Esophagus squamous epithelium (tissue), 5 donors: ENCODE results near the gene FNDC3B. TPM values are rescaled to one million over a fixed set of nuclear protein-coding genes. Genes with fewer than 3 reads are reported as not detected.

Source experiments
- DNase-seq: peaks from one replicate; lab custom pipeline; 2025; lab: John Stamatoyannopoulos, UW
- H3K27ac ChIP-seq, 4 donors: fragments of 200-600 bp; sonication (generic); one replicate each; pipeline ENCODE4 v1.5.1; 2016 to 2019; ENCODE audit warnings: mild to moderate bottlenecking in 1 of 4
- H3K27me3 ChIP-seq, 4 donors: fragments of 200-600 bp; sonication (generic); 1 replicate in 3 of 4; 2 replicates in 1 of 4; pipeline versions ENCODE4 v1.5.1 to v1.6.0; 2017 to 2021; ENCODE audit warnings: antibody characterized with exemption in 1 of 4
- H3K36me3 ChIP-seq, 3 donors: fragments of 200-600 bp; sonication (generic); one replicate each; pipeline ENCODE4 v1.5.1; 2016 to 2019
- H3K4me1 ChIP-seq, 3 donors: fragments of 200-600 bp; sonication (generic); one replicate each; pipeline ENCODE4 v1.5.1; 2017 to 2019
- H3K4me3 ChIP-seq, 4 donors: fragments of 200-600 bp; sonication (generic); 1 replicate in 3 of 4; 2 replicates in 1 of 4; pipeline ENCODE4 v1.5.1; 2016 to 2019; ENCODE audit warnings: mild to moderate bottlenecking in 2 of 4, moderate library complexity in 1 of 4
- H3K9me3 ChIP-seq, 3 donors: fragments of 200-600 bp; sonication (generic); one replicate each; pipeline ENCODE4 v1.5.1; 2016 to 2019
- POLR2A ChIP-seq, 4 donors: fragments of 450-650 bp; IDR thresholded peaks; one replicate each; pipeline ENCODE4 v1.6.1; 2017; ENCODE audit warnings: antibody characterized with exemption in 4 of 4, mild to moderate bottlenecking in 4 of 4, moderate library complexity in 3 of 4
- WGBS, 2 donors: methylation state at CpG; one replicate each; pipeline ENCODE4 v1.1.5; 2018; 5-methylcytosine and 5-hydroxymethylcytosine counted together
- intact Hi-C: fragments of 100-400 bp; cut with DNase I; formaldehyde crosslinking; loops from one replicate; pipeline ENCODE4 v1.15.0; 2022
- total RNA-seq, 4 donors: library from RNA; depleted of rRNA; stranded (reverse); fragments of >200 nt; gene quantifications; one replicate each; pipeline ENCODE4 v1.1.0, GENCODE V29; 2016
- TF ChIP-seq, protein P1 (sequence below), 6 experiments: fragments of 450-650 bp in 4 of 6; fragments of 200-600 bp in 2 of 6; sonication (generic) in 2 of 6; IDR thresholded peaks; one replicate each; pipeline ENCODE4 v1.5.1; 2016 to 2019; ENCODE audit warnings: antibody characterized with exemption in 6 of 6, mild to moderate bottlenecking in 4 of 6, moderate library complexity in 4 of 6
- donor health status: DM: yes; HTN: yes; CAD: no.

The FNDC3B gene
- total RNA-seq, 4 donors from 2014 or later, result 7.7 to 44.3 (median 20.4) TPM

- Histone ChIP-seq H3K27me3 (no peaks in the 10 kb centered on the region), H3K9me3 (no peaks in the 10 kb centered on the region), H3K36me3 (no peaks in the 10 kb centered on the region), H3K4me3 (no peak overlapping the region), H3K27ac (peak overlapping the region in 2 of 4 donors; percentile 2 to 47), H3K4me1 (peaks cover 0 to 37% (median 13%) of the 10 kb centered on the region in 3 donors)
- TF ChIP-seq, protein P1, sequence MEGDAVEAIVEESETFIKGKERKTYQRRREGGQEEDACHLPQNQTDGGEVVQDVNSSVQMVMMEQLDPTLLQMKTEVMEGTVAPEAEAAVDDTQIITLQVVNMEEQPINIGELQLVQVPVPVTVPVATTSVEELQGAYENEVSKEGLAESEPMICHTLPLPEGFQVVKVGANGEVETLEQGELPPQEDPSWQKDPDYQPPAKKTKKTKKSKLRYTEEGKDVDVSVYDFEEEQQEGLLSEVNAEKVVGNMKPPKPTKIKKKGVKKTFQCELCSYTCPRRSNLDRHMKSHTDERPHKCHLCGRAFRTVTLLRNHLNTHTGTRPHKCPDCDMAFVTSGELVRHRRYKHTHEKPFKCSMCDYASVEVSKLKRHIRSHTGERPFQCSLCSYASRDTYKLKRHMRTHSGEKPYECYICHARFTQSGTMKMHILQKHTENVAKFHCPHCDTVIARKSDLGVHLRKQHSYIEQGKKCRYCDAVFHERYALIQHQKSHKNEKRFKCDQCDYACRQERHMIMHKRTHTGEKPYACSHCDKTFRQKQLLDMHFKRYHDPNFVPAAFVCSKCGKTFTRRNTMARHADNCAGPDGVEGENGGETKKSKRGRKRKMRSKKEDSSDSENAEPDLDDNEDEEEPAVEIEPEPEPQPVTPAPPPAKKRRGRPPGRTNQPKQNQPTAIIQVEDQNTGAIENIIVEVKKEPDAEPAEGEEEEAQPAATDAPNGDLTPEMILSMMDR (IDR thresholded peaks at IDR 0.05), result peak in 1 of 6 experiments; percentile 8
- TF ChIP-seq POLR2A (IDR thresholded peaks at IDR 0.05), result no peak
- DNase-seq, result no peak
- 89 to 94% methylated on average over 7 of the region's 7 CpGs for WGBS, 2 donors
- intact Hi-C loops, result no loop called here
These were observed 55.5 kb downstream of the FNDC3B start for GRCh38 chr3:172094621-172095557.

DNA sequence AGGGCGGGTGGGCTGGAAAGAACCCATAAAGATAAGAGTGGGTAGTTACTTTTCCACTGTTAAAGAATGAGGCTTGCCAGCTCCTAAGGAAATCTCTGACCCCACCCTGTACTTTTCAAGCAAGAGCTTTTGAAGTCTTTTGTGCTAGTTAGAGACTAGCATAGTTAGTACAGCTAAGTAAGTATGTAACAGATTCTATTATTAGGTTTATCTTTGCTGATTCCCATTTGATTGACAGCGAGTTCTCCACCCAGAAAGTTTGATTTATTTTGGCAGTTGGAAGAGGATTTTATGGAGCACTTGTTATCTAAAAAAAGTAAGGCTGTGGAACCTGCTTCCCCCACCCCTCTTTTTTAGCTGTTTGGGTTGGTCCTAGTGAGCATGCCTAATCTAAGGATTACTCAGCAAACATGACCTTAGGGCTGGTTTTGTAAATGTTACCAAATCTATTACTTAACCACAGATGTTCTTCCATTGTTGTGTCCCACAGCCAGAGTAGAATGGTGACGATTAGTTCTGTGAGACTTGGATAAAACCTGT is 57.6 kb downstream of the FNDC3B start:
- H3K27ac ChIP-seq, result peak overlapping the region in 2 of 4 donors; percentile 10 to 11

DNA sequence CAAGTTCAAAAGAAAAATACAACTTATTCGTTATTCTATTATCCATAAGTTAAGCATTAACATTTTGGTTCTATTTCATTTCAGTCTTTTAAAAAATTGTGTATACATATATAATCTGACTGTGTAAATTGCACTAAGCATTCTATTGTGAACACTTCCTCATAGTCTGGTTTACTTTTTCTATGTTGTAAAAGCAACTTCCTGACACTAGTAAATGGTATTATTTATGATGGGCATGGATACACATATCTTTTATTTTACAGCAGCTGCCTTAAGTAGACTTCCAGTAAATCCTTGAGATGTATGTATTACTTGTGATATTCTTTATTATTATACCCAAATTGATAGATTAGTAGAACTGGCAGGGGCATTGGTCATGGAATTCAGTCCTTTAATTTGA is 58.2 kb downstream of the FNDC3B start:
- H3K9me3 ChIP-seq, result no peaks in the 10 kb centered on the region
- 56 to 74% methylated on average over 1 of the region's 1 CpG for WGBS, 2 donors
- no peak for TF ChIP-seq POLR2A (IDR thresholded peaks at IDR 0.05)
- TF ChIP-seq, protein P1 (IDR thresholded peaks at IDR 0.05), result no peak
- H3K27ac ChIP-seq, result no peak overlapping the region
- no peak for DNase-seq
- no peak overlapping the region for H3K4me3 ChIP-seq
- intact Hi-C loops, result no loop called here
- H3K36me3 ChIP-seq, result no peaks in the 10 kb centered on the region
- H3K4me1 ChIP-seq, result peaks cover 0 to 43% (median 16%) of the 10 kb centered on the region in 3 donors
- H3K27me3 ChIP-seq, result no peaks in the 10 kb centered on the region

More for the DNA sequence above, 57.6 kb downstream of the FNDC3B start:
- Histone ChIP-seq H3K9me3 (no peaks in the 10 kb centered on the region), H3K4me3 (no peak overlapping the region), H3K36me3 (no peaks in the 10 kb centered on the region), H3K4me1 (peaks cover 0 to 37% (median 13%) of the 10 kb centered on the region in 3 donors), H3K27me3 (no peaks in the 10 kb centered on the region)
- TF ChIP-seq POLR2A (IDR thresholded peaks at IDR 0.05), result no peak
- TF ChIP-seq, protein P1 (IDR thresholded peaks at IDR 0.05), result no peak
- intact Hi-C loops, result no loop called here
- no peak for DNase-seq
- WGBS, 2 donors, result 42 to 54% methylated on average over 3 of the region's 3 CpGs

DNA sequence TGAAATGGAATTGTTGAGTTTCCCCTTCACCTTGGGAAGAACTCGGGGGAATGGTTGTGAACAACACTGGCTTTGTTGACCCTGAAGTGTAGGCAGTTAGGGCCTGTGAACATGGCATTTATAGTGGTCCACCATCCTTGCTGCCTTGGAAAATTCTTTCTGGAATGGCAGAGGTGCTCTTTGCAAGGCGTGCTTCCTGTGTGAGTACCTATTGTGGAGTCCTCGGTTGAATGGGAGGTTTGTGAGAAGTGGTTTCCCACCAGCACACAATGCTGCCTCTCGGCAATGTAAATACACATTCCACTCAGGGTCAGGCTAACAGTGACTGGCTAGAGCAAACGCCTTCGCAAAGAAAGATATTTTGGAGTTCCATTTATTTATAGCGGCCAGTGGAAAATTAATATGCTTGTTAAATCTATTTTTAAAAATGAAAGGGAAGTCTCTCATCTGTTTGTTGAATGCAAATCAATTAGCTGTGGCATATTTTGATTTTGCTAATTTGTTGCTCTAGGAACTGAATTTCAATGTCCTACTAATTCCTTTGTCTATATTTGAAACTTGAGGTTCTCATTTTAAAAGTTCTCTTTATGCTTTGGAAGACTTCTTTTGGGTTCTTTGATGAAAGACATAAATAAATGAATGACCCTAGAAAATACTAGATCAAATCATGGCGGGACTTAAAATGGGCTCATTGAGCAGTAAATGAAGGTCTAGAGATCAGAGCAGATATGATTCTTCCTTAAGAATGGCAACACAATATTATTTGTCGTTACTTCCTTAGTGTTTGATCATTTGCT is 59.5 kb downstream of the FNDC3B start:
- Histone ChIP-seq H3K9me3 (no peaks in the 10 kb centered on the region), H3K4me1 (peaks cover 5 to 56% (median 26%) of the 10 kb centered on the region in 3 donors), H3K27me3 (no peaks in the 10 kb centered on the region), H3K4me3 (no peak overlapping the region), H3K36me3 (no peaks in the 10 kb centered on the region), H3K27ac (no peak overlapping the region)
- WGBS, 2 donors, result 78 to 79% methylated on average over 9 of the region's 9 CpGs
- no peak for DNase-seq
- TF ChIP-seq POLR2A (IDR thresholded peaks at IDR 0.05), result no peak
- TF ChIP-seq, protein P1 (IDR thresholded peaks at IDR 0.05), result no peak
- intact Hi-C loops, result no loop called here
